CD14-positive monocyte (primary cell): Measurements from ENCODE around the gene ATPAF2. TPM values are rescaled to one million over a fixed set of nuclear protein-coding genes. Genes with fewer than 3 reads are reported as not detected.

Experiments used
- DNase-seq, 3 donors: peaks; one replicate each; pipeline ENCODE4 v3.0.0-alpha.2; 2011 to 2022
- H2AFZ ChIP-seq: 2 replicates; pipeline ENCODE4 v1.6.0; 2012; ENCODE audit warnings: mild to moderate bottlenecking, low read depth, low read length, inconsistent platforms; ENCODE audit not compliant: insufficient read depth, poor library complexity, severe bottlenecking
- H3K27ac ChIP-seq, 2 donors: 1 replicate in 1 of 2; 2 replicates in 1 of 2; pipeline ENCODE4 v1.5.1; 2012 to 2013; ENCODE audit warnings: low read length in 2 of 2, control low read depth in 1 of 2, inconsistent platforms in 1 of 2, low read depth in 1 of 2, mild to moderate bottlenecking in 1 of 2
- H3K27me3 ChIP-seq, 2 donors: one replicate each; pipeline versions ENCODE4 v1.6.0 to v1.6.1; 2011 to 2013; ENCODE audit warnings: low read length in 2 of 2; ENCODE audit not compliant: control insufficient read depth in 2 of 2, insufficient read depth in 2 of 2
- H3K36me3 ChIP-seq, 2 donors: replicated peaks in 1 of 2; 1 replicate in 1 of 2; 2 replicates in 1 of 2; pipeline versions ENCODE4 v1.5.1 to v1.6.1; 2012 to 2013; ENCODE audit warnings: low read length in 2 of 2, control low read depth in 1 of 2, inconsistent platforms in 1 of 2, mild to moderate bottlenecking in 1 of 2; ENCODE audit not compliant: insufficient read depth in 2 of 2, control insufficient read depth in 1 of 2
- H3K4me1 ChIP-seq, 2 donors: 1 replicate in 1 of 2; 2 replicates in 1 of 2; pipeline versions ENCODE4 v1.5.1 to v1.6.1; 2012 to 2013; ENCODE audit warnings: low read length in 2 of 2, control low read depth in 1 of 2, inconsistent platforms in 1 of 2, mild to moderate bottlenecking in 1 of 2, moderate library complexity in 1 of 2; ENCODE audit not compliant: insufficient read depth in 2 of 2, control insufficient read depth in 1 of 2
- H3K4me2 ChIP-seq: replicated peaks from 2 replicates; pipeline ENCODE3; 2012; ENCODE audit warnings: low read length, moderate library complexity, mild to moderate bottlenecking; ENCODE audit not compliant: poor library complexity, severe bottlenecking; ENCODE audit errors: extremely low read depth
- H3K4me3 ChIP-seq, 3 experiments: fragments of 200-600 bp in 1 of 3; sonication (generic) in 1 of 3; replicated peaks in 1 of 3; 1 replicate in 2 of 3; 2 replicates in 1 of 3; pipeline ENCODE4 v1.5.1; 2011 to 2013; ENCODE audit warnings: low read length in 3 of 3, mild to moderate bottlenecking in 3 of 3, control low read depth in 2 of 3, low read depth in 2 of 3, inconsistent platforms in 1 of 3, moderate library complexity in 1 of 3
- H3K79me2 ChIP-seq: 2 replicates; pipeline ENCODE4 v1.6.0; 2012; ENCODE audit warnings: mild to moderate bottlenecking, control low read depth, inconsistent platforms, low read length, moderate library complexity; ENCODE audit not compliant: insufficient read depth
- H3K9ac ChIP-seq: 2 replicates; pipeline ENCODE4 v1.6.0; 2017; ENCODE audit warnings: low read length, mild to moderate bottlenecking; ENCODE audit not compliant: insufficient read depth, poor library complexity, severe bottlenecking
- H3K9me3 ChIP-seq, 2 donors: replicated peaks in 1 of 2; 1 replicate in 1 of 2; 2 replicates in 1 of 2; pipeline versions ENCODE4 v1.5.1 to v1.6.1; 2012 to 2013; ENCODE audit warnings: low read length in 2 of 2, control low read depth in 1 of 2; ENCODE audit not compliant: control insufficient read depth in 1 of 2, insufficient read depth in 1 of 2
- H4K20me1 ChIP-seq: 2 replicates; pipeline ENCODE4 v1.6.0; 2012; ENCODE audit warnings: mild to moderate bottlenecking, low read length, control low read depth, moderate library complexity; ENCODE audit not compliant: insufficient read depth
- H3K27ac Mint-ChIP-seq, 7 donors: one replicate each; pipeline ENCODE4 v1.8.0; 2020; ENCODE audit warnings: mild to moderate bottlenecking in 7 of 7, mixed read lengths in 7 of 7, moderate library complexity in 6 of 7, inconsistent platforms in 2 of 7
- H3K27me3 Mint-ChIP-seq, 3 donors: one replicate each; pipeline ENCODE4 v1.8.0; 2021 to 2022; ENCODE audit warnings: low read depth in 3 of 3, mild to moderate bottlenecking in 3 of 3, mixed read lengths in 3 of 3, moderate library complexity in 3 of 3, inconsistent platforms in 1 of 3
- H3K36me3 Mint-ChIP-seq, 2 donors: one replicate each; pipeline ENCODE4 v1.8.0; 2020; ENCODE audit warnings: mixed read lengths in 2 of 2, inconsistent platforms in 1 of 2, mild to moderate bottlenecking in 1 of 2
- H3K4me1 Mint-ChIP-seq: one replicate; pipeline ENCODE4 v1.8.0; 2020; ENCODE audit warnings: mild to moderate bottlenecking, mixed read lengths
- H3K4me3 Mint-ChIP-seq, 2 donors: one replicate each; pipeline ENCODE4 v1.8.0; 2020; ENCODE audit warnings: mild to moderate bottlenecking in 2 of 2, mixed read lengths in 2 of 2, moderate library complexity in 1 of 2
- H3K9me3 Mint-ChIP-seq, 7 donors: one replicate each; pipeline ENCODE4 v1.8.0; 2020 to 2022; ENCODE audit warnings: mixed read lengths in 7 of 7, mild to moderate bottlenecking in 6 of 7, moderate library complexity in 6 of 7, inconsistent platforms in 2 of 7
- WGBS: methylation state at CpG from one replicate; pipeline ENCODE4 v1.1.5; 2013; ENCODE audit warnings: missing lambda C conversion rate; ENCODE audit not compliant: insufficient coverage; 5-methylcytosine and 5-hydroxymethylcytosine counted together
- intact Hi-C, 2 donors: fragments of 100-400 bp; cut with micrococcal nuclease; formaldehyde crosslinking; loops; one replicate each; pipeline versions ENCODE4 v1.15.0 to v1.15.1; 2023
- polyA plus RNA-seq, 3 donors: library from polyadenylated mRNA; depleted of rRNA in 1 of 3; unstranded in 2 of 3; stranded (reverse) in 1 of 3; fragments of 300-500 nt in 2 of 3; fragments of >200 nt in 1 of 3; fragmentation: Illumina TruSeq in 2 of 3; gene quantifications; 1 replicate in 2 of 3; 2 replicates in 1 of 3; pipeline ENCODE4 v1.2.3, GENCODE V29; 2012 to 2021
- TF ChIP-seq, protein P1 (sequence below): fragments of 200-600 bp; IDR thresholded peaks from one replicate; pipeline ENCODE4 v1.8.0; 2022; ENCODE audit warnings: antibody characterized with exemption, mild to moderate bottlenecking

Gene ATPAF2
- polyA plus RNA-seq, 3 donors = 41.3 to 50.8 (median 44.9) TPM

DNA sequence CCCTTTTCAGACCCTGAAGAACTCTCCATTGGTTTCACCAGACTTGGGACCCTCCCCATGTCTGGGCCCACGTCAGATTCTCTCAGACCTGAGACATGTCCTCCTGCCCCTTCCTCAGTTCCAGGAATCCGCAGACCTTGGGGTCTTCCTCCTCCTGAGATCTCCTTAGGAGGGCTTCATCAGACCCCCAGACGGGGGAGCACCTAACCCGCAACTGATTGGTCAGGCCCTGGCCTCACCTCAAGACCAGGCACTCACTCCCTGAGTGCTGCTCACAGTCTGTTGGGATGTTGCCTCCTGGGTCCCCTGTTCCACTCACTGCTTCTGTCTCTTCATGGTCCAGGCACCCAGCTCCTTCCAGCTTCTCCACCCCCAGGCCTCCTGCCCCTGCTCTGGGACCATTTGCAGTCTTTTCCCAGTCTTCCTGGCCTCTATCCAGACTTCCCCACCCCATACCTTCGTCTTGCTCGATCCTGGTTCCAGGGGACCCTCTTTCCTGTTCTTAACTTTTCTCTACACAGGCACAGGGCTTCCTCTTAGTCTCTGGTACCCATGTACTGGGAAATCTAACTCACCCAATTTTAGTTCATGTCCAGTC, 1.4 kb upstream of the ATPAF2 start:
- intact Hi-C loops = no loop called here
- Histone ChIP-seq H3K4me2 (peak overlapping the region; percentile 95), H3K4me3 (peak overlapping the region; percentile 59 to 98 (median 92)), H3K27me3 (no peaks in the 10 kb centered on the region), H2AFZ (peak overlapping the region; percentile 97), H3K4me1 (peaks cover 35 to 42% of the 10 kb centered on the region in 2 donors), H3K36me3 (peaks cover 2 to 6% of the 10 kb centered on the region in 2 donors), H3K79me2 (peaks cover 46% of the 10 kb centered on the region), H4K20me1 (peaks cover 22% of the 10 kb centered on the region), H3K9ac (peak overlapping the region; percentile 87), H3K27ac (no peak overlapping the region), H3K9me3 (no peaks in the 10 kb centered on the region)
- Mint-ChIP-seq H3K4me3 (peak overlapping the region; percentile 93 to 94), H3K9me3 (no peaks in the 10 kb centered on the region), H3K36me3 (peaks cover 5 to 6% of the 10 kb centered on the region in 2 donors), H3K27ac (peak overlapping the region in 5 of 7 donors; percentile 50 to 89 (median 85)), H3K27me3 (peaks cover 0 to 2% (median 0%) of the 10 kb centered on the region in 3 donors), H3K4me1 (peaks cover 48% of the 10 kb centered on the region)
- 34% methylated on average over 6 of the region's 6 CpGs for WGBS
- no peak for DNase-seq
- TF ChIP-seq, protein P1, sequence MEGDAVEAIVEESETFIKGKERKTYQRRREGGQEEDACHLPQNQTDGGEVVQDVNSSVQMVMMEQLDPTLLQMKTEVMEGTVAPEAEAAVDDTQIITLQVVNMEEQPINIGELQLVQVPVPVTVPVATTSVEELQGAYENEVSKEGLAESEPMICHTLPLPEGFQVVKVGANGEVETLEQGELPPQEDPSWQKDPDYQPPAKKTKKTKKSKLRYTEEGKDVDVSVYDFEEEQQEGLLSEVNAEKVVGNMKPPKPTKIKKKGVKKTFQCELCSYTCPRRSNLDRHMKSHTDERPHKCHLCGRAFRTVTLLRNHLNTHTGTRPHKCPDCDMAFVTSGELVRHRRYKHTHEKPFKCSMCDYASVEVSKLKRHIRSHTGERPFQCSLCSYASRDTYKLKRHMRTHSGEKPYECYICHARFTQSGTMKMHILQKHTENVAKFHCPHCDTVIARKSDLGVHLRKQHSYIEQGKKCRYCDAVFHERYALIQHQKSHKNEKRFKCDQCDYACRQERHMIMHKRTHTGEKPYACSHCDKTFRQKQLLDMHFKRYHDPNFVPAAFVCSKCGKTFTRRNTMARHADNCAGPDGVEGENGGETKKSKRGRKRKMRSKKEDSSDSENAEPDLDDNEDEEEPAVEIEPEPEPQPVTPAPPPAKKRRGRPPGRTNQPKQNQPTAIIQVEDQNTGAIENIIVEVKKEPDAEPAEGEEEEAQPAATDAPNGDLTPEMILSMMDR = no peak

DNA sequence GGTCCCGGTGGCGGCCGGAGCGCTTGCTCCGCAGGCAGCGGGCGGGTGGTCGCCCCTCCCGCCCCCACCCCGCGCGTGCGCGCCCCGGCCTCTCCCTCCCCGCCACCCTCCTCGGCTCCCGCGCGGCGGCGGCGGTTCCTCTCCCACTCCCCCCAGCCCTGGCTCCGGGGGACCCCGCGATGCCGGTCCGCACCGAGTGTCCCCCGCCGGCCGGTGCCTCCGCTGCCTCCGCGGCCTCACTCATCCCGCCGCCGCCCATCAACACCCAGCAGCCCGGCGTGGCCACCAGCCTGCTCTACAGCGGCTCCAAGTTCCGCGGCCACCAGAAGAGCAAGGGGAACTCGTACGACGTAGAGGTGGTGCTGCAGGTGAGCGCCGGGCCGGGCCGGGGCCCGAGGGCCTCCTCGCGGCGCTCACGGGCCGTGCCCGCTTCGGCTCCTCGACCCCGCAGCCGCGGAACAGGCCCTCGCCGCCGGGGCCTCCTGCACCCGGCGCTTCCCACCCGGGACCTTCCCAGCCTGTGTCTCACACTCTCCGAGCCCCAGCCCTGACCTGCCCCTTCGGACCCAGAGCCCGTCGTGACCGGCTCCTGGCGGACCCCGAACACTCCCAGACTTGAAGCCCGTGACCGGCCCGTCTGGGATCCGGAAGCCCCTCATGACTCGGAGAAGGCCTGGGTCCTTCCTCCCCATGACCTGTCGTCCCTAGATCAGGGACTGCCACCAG, 730 bp upstream of the ATPAF2 start:
- Histone ChIP-seq H3K27me3 (no peaks in the 10 kb centered on the region), H4K20me1 (peaks cover 27% of the 10 kb centered on the region), H3K36me3 (peaks cover 0 to 3% of the 10 kb centered on the region in 2 donors), H3K27ac (peak overlapping the region in 1 of 2 donors; percentile 97), H3K4me1 (peaks cover 35 to 42% of the 10 kb centered on the region in 2 donors), H3K4me3 (peak overlapping the region; percentile 59 to 98 (median 92)), H3K9ac (peak overlapping the region; percentile 87), H3K79me2 (peaks cover 52% of the 10 kb centered on the region), H2AFZ (peak overlapping the region; percentile 97), H3K9me3 (no peaks in the 10 kb centered on the region), H3K4me2 (peak overlapping the region; percentile 95)
- Mint-ChIP-seq H3K27ac (peak overlapping the region in 6 of 7 donors; percentile 50 to 90 (median 87)), H3K4me1 (peaks cover 49% of the 10 kb centered on the region), H3K36me3 (peaks cover 4 to 6% of the 10 kb centered on the region in 2 donors), H3K4me3 (peak overlapping the region; percentile 93 to 100), H3K9me3 (no peaks in the 10 kb centered on the region), H3K27me3 (peaks cover 0 to 2% (median 0%) of the 10 kb centered on the region in 3 donors)
- WGBS = under 1% methylated on average over 63 of the region's 81 CpGs
- intact Hi-C loops = loop anchor here (5.0 to 10.0 kb wide), 5 partner anchors 143 to 357 kb away; partner anchors contain the start of genes ALKBH5 (in 1 of the 2) and RAI1 (in 1 of the 2)
- DNase-seq = peak; percentile 9 to 31 (median 18)
- TF ChIP-seq, protein P1 = no peak
